Measurements from ENCODE around the gene TRDMT1. TPM values are rescaled to one million over a fixed set of nuclear protein-coding genes. Genes with fewer than 3 reads are reported as not detected.

Gene TRDMT1
- total and polyA plus RNA-seq, 2 donors (not counting 1 experiment from before 2014, with no cell fraction given), result 3.0 to 20.4 TPM

- Histone ChIP-seq H3K4me1 (ENCODE audit: control insufficient read depth in 2 of 2, insufficient read depth in 2 of 2, low read length in 2 of 2) (peaks cover 18 to 23% of the 10 kb centered on the region in 2 donors), H3K4me3 (ENCODE audit: control extremely low read depth in 1 of 5, extremely low read depth in 1 of 5, insufficient read depth in 1 of 5, low read depth in 2 of 5, low read length in 4 of 5) (peak overlapping the region; percentile 43 to 95 (median 70)), H3K9me3 (ENCODE audit: control extremely low read depth in 1 of 3, control insufficient read depth in 2 of 3, insufficient read depth in 1 of 3, low read length in 2 of 3) (no peaks in the 10 kb centered on the region), H3K79me2 (ENCODE audit: control insufficient read depth, insufficient read depth, low read length) (peaks cover 19% of the 10 kb centered on the region), H3K27ac (ENCODE audit: low read length in 2 of 2) (peak overlapping the region; percentile 56 to 89), H4K20me1 (ENCODE audit: control insufficient read depth, insufficient read depth, low read length, poor library complexity, severe bottlenecking) (no peaks in the 10 kb centered on the region), H3K36me3 (replicated peaks in 1 of 2; ENCODE audit: control extremely low read depth in 1 of 2, control insufficient read depth in 1 of 2, extremely low read depth in 1 of 2, insufficient read depth in 2 of 2, low read length in 1 of 2) (no peaks in the 10 kb centered on the region), H3K27me3 (replicated peaks in 1 of 4; ENCODE audit: control extremely low read depth in 1 of 4, control insufficient read depth in 3 of 4, insufficient read depth in 4 of 4, low read length in 3 of 4) (no peaks in the 10 kb centered on the region), H3K4me2 (replicated peaks; ENCODE audit: low read depth, low read length, poor library complexity, severe bottlenecking) (peak overlapping the region; percentile 94), H3K9ac (ENCODE audit: low read length) (peak overlapping the region; percentile 90), H2AFZ (ENCODE audit: insufficient read depth, low read depth, low read length, poor library complexity, severe bottlenecking) (peak overlapping the region; percentile 98)
- POLR2A ChIA-PET, result interaction anchor here (0.7 to 2.8 kb wide), 4 partner anchors 27 to 1457 kb away, joined by 4 to 91 read pairs (median 4); partner anchors contain the start of genes ARL5B, RSU1 and VIM
- no peak for TF ChIP-seq CTCF (IDR thresholded peaks at IDR 0.05)
- no peak for TF ChIP-seq EZH2 (IDR thresholded peaks at IDR 0.05; ENCODE audit: borderline replicate concordance, insufficient read depth, low read depth, low read length, poor library complexity, severe bottlenecking)
- intact Hi-C loops (cut with micrococcal nuclease), result loop anchor here (1.0 to 10.0 kb wide), 3 partner anchors 29 to 1453 kb away; partner anchors contain the start of genes ARL5B, NSUN6 and RSU1
- Mint-ChIP-seq H3K27me3 (no peaks in the 10 kb centered on the region), H3K4me1 (peaks cover 33% of the 10 kb centered on the region), H3K27ac (peak overlapping the region; percentile 97), H3K9me3 (ENCODE audit: insufficient read depth) (no peaks in the 10 kb centered on the region), H3K4me3 (peak overlapping the region; percentile 97)
- 33% methylated on average over 3 of the region's 3 CpGs for WGBS (ENCODE audit: insufficient coverage)
- CTCF ChIA-PET, result interaction anchor here (0.8 to 6.4 kb wide), 5 partner anchors 10 to 55 kb away, joined by 3 to 94 read pairs (median 4); partner anchors contain the start of gene VIM
- ATAC-seq (ENCODE audit: low read depth) (no peak), DNase-seq (no peak)
These were observed 283 bp upstream of the TRDMT1 start for GRCh38 chr10:17201794-17202116.

All from B cell (primary cell).